NCI-H1694 treated with DMSO at 0.1 percent for 48 hours (cell line): ENCODE data around the gene MEF2C.

ENCODE experiments used
- DNase-seq: peaks from one replicate; lab custom pipeline; 2025; lab: John Stamatoyannopoulos, UW

MEF2C gene

GRCh38 chr5:88888291-88888690 lies 5.3 kb upstream of the MEF2C start:
- DNase-seq = no peak

- no peak for DNase-seq
Observed at GRCh38 chr5:88887342-88887741, 4.4 kb upstream of the MEF2C start.

GRCh38 chr5:88886746-88887341 lies 3.9 kb upstream of the MEF2C start:
- DNase-seq = no peak

GRCh38 chr5:88886252-88886651 lies 3.3 kb upstream of the MEF2C start:
- DNase-seq = no peak

GRCh38 chr5:88885002-88885401 lies 2.0 kb upstream of the MEF2C start:
- no peak for DNase-seq

GRCh38 chr5:88884608-88884877 lies 1.6 kb upstream of the MEF2C start:
- DNase-seq = no peak

- no peak for DNase-seq
Observed at GRCh38 chr5:88883836-88884607, 1.0 kb upstream of the MEF2C start.

- no peak for DNase-seq
Observed at GRCh38 chr5:88882276-88883038, 527 bp downstream of the MEF2C start.

- no peak for DNase-seq
Observed at GRCh38 chr5:88881571-88881971, 1.4 kb downstream of the MEF2C start.

- DNase-seq = no peak
Observed at GRCh38 chr5:88880201-88880600, 2.8 kb downstream of the MEF2C start.

GRCh38 chr5:88879724-88880123 lies 3.3 kb downstream of the MEF2C start:
- no peak for DNase-seq

GRCh38 chr5:88878976-88879375 lies 4.0 kb downstream of the MEF2C start:
- DNase-seq = no peak

- no peak for DNase-seq
Observed at GRCh38 chr5:88877826-88878225, 5.2 kb downstream of the MEF2C start.

GRCh38 chr5:88876714-88877113 lies 6.3 kb downstream of the MEF2C start:
- DNase-seq = no peak

- DNase-seq = no peak
Observed at GRCh38 chr5:88875341-88876234, 7.4 kb downstream of the MEF2C start.

GRCh38 chr5:88873447-88873846 lies 9.5 kb downstream of the MEF2C start:
- no peak for DNase-seq

- DNase-seq = no peak
Observed at GRCh38 chr5:88872971-88873370, 10.0 kb downstream of the MEF2C start.

GRCh38 chr5:88870285-88870684 lies 12.7 kb downstream of the MEF2C start:
- no peak for DNase-seq

- DNase-seq = no peak
Observed at GRCh38 chr5:88868468-88869068, 14.4 kb downstream of the MEF2C start.

- no peak for DNase-seq
Observed at GRCh38 chr5:88867638-88868037, 15.3 kb downstream of the MEF2C start.

- DNase-seq = no peak
Observed at GRCh38 chr5:88863523-88863922, 19.5 kb downstream of the MEF2C start.
